ENCODE measurements around the gene OR4D2.

GRCh38 chr17:58187675-58188074 is 20.9 kb downstream of the OR4D2 start:
- TF ChIP-seq SIX5 (IDR thresholded peaks at IDR 0.05; ENCODE audit: low read depth, low read length) (no peak), CTCF (IDR thresholded peaks at IDR 0.05; ENCODE audit: control extremely low read depth in 1 of 3, insufficient read depth in 1 of 3, low read depth in 1 of 3, low read length in 3 of 3) (no peak), ZNF274 (IDR thresholded peaks at IDR 0.05; ENCODE audit: borderline replicate concordance, extremely low read depth, low read length) (no peak), EP300 (IDR thresholded peaks at IDR 0.05; ENCODE audit: borderline replicate concordance in 1 of 2, low read depth in 2 of 2, low read length in 2 of 2) (no peak)
